ENCODE data around the gene PDCD2L.

PDCD2L gene

GRCh38 chr19:34405892-34406660 lies 1.9 kb downstream of the PDCD2L start:
- no peak for DNase-seq (ENCODE audit: low spot score)
- TF ChIP-seq CTCF (IDR thresholded peaks at IDR 0.05; ENCODE audit: extremely low read depth, missing control alignments): no peak

GRCh38 chr19:34408411-34408810 lies 4.2 kb downstream of the PDCD2L start:
- no peak for DNase-seq (ENCODE audit: low spot score)
- no peak for TF ChIP-seq CTCF (IDR thresholded peaks at IDR 0.05; ENCODE audit: extremely low read depth, missing control alignments)

GRCh38 chr19:34409189-34410164 lies 5.3 kb downstream of the PDCD2L start:
- TF ChIP-seq CTCF (IDR thresholded peaks at IDR 0.05; ENCODE audit: extremely low read depth, missing control alignments): no peak
- no peak for DNase-seq (ENCODE audit: low spot score)

- DNase-seq (ENCODE audit: low spot score): no peak
- no peak for TF ChIP-seq CTCF (IDR thresholded peaks at IDR 0.05; ENCODE audit: extremely low read depth, missing control alignments)
Measured at GRCh38 chr19:34411216-34411615, 7.0 kb downstream of the PDCD2L start.

- DNase-seq (ENCODE audit: low spot score): no peak
- TF ChIP-seq CTCF (IDR thresholded peaks at IDR 0.05; ENCODE audit: extremely low read depth, missing control alignments): no peak
Measured at GRCh38 chr19:34416021-34416545, 11.9 kb downstream of the PDCD2L start.

GRCh38 chr19:34418300-34418699 lies 14.1 kb downstream of the PDCD2L start:
- no peak for TF ChIP-seq CTCF (IDR thresholded peaks at IDR 0.05; ENCODE audit: extremely low read depth, missing control alignments)
- no peak for DNase-seq (ENCODE audit: low spot score)
